ENCODE results near the gene XIRP2.

XIRP2 gene

DNA sequence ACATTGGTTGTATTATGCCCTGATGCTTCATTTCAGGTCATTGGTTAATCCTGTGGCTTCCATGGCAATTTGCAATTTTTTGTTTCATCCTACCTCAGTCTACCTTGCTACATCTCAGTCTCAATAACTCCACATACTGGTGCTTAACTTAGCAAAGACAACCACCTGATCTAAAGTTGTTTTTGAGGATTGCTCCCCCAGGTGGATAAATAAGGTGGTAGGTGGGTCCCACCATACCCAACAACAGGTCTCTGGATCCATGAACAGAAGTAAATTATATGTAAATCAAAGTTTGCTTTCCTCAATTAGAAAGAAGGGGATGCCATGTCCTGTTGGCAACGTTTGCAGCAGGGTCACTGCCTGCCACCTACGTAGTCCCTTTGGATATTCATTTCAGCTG is 7.0 kb downstream of the XIRP2 start:
- Histone ChIP-seq H3K27ac (ENCODE audit: low read depth, low read length) (no peak overlapping the region), H3K36me3 (ENCODE audit: insufficient read depth, low read length) (no peaks in the 10 kb centered on the region), H3K27me3 (ENCODE audit: insufficient read depth, low read length) (peaks cover 12% of the 10 kb centered on the region; the same call in 1 of the 2 replicates), H2AFZ (ENCODE audit: low read length, unreplicated experiment) (no peak overlapping the region), H3K79me2 (ENCODE audit: control insufficient read depth, insufficient read depth, low read length, unreplicated experiment) (no peaks in the 10 kb centered on the region), H3K4me3 (ENCODE audit: low read depth, low read length) (no peak overlapping the region), H3K4me1 (ENCODE audit: control insufficient read depth, insufficient read depth, low read length, unreplicated experiment) (no peaks in the 10 kb centered on the region)

DNA sequence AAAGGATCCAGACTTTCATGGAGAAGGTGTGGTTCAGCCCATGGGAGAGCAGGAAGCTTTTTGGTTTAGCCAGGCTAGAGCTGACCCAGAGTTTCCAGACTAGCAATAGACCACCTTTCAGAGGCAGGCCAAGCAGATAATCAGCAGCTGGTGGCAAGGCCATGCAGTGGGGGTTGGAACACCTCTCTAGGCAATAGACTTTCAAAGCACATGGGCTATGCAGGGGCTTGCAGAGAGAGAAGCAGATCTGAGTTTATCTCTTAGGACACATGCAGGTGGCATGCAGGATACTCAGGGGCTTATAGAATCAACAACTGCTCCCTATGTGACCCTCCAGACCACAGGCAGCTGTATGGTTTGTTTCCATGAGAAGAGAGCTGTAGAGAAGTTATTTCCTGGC is 9.4 kb downstream of the XIRP2 start:
- H2AFZ ChIP-seq (ENCODE audit: low read length, unreplicated experiment): no peak overlapping the region
- H3K36me3 ChIP-seq (ENCODE audit: insufficient read depth, low read length): no peaks in the 10 kb centered on the region
- peaks cover 16% of the 10 kb centered on the region; the same call in 1 of the 2 replicates for H3K27me3 ChIP-seq (ENCODE audit: insufficient read depth, low read length)
- H3K27ac ChIP-seq (ENCODE audit: low read depth, low read length): no peak overlapping the region
- H3K4me1 ChIP-seq (ENCODE audit: control insufficient read depth, insufficient read depth, low read length, unreplicated experiment): no peaks in the 10 kb centered on the region
- H3K4me3 ChIP-seq (ENCODE audit: low read depth, low read length): no peak overlapping the region
- H3K79me2 ChIP-seq (ENCODE audit: control insufficient read depth, insufficient read depth, low read length, unreplicated experiment): no peaks in the 10 kb centered on the region

DNA sequence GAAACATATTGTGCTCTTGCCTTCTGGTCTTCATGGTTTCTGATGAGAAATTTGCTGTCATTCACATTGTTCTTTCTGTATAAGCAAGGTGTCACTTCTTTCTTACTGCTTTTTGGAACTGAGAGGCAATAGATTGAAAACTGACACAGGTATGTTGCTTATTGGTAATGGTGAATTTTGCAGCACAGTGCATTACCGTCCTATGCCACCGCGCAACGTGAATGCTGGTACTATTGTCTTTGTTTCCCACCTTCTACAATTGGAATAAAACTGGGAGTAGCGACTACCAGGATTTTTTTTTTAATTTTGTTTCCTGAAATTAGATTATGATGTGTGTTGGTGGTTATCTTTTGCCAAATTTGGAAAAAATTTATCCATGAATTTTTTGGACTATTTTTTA is 11.4 kb downstream of the XIRP2 start:
- Histone ChIP-seq H3K27me3 (ENCODE audit: insufficient read depth, low read length) (peaks cover 22% of the 10 kb centered on the region; the same call in 1 of the 2 replicates), H3K4me1 (ENCODE audit: control insufficient read depth, insufficient read depth, low read length, unreplicated experiment) (no peaks in the 10 kb centered on the region), H3K36me3 (ENCODE audit: insufficient read depth, low read length) (no peaks in the 10 kb centered on the region), H3K79me2 (ENCODE audit: control insufficient read depth, insufficient read depth, low read length, unreplicated experiment) (no peaks in the 10 kb centered on the region), H3K4me3 (ENCODE audit: low read depth, low read length) (no peak overlapping the region), H3K27ac (ENCODE audit: low read depth, low read length) (no peak overlapping the region), H2AFZ (ENCODE audit: low read length, unreplicated experiment) (no peak overlapping the region)

DNA sequence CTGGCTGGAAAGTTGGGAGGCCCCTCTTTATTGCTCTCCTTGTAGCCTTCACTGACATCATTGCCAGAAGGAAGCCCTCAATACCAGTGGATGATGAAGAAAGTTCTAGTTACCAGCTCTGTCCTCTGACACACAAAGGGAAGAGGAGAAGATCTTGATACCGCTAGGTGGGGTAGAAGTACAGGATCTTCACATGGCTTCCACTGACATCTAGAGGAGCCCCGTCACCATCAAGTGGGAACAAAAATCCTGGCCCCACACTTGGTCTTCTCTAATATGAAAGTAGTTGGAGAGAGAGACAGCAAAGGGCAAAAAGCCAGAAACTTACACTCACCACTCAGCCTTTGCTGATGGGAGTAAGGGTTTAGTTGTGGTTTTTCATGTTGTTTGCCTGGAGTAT is 12.4 kb downstream of the XIRP2 start:
- no peaks in the 10 kb centered on the region for H3K36me3 ChIP-seq (ENCODE audit: insufficient read depth, low read length)
- no peak overlapping the region for H2AFZ ChIP-seq (ENCODE audit: low read length, unreplicated experiment)
- H3K27ac ChIP-seq (ENCODE audit: low read depth, low read length): no peak overlapping the region
- no peaks in the 10 kb centered on the region for H3K4me1 ChIP-seq (ENCODE audit: control insufficient read depth, insufficient read depth, low read length, unreplicated experiment)
- H3K79me2 ChIP-seq (ENCODE audit: control insufficient read depth, insufficient read depth, low read length, unreplicated experiment): no peaks in the 10 kb centered on the region
- peaks cover 16% of the 10 kb centered on the region; the same call in 1 of the 2 replicates for H3K27me3 ChIP-seq (ENCODE audit: insufficient read depth, low read length)
- H3K4me3 ChIP-seq (ENCODE audit: low read depth, low read length): no peak overlapping the region

DNA sequence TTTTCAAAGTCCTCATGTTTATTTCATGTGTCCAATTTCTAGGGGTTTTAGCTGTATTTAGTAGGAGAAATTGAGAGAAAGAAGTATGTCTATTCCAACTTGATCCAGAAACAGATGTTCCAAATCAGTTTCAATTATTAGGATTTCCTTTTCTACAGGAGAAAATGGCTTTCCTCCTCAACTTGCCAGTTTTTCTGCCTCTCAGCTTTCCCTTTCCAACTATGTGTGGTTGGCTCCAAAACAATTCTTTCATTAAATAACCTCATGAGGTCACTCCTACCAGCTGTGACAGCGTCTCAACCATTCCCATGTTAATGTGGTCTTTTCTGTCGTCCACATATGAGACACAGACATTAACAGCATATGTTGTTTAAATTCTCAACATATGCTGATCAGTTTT is 13.1 kb downstream of the XIRP2 start:
- Histone ChIP-seq H3K27me3 (ENCODE audit: insufficient read depth, low read length) (peaks cover 16% of the 10 kb centered on the region; the same call in 1 of the 2 replicates), H3K27ac (ENCODE audit: low read depth, low read length) (no peak overlapping the region), H3K36me3 (ENCODE audit: insufficient read depth, low read length) (no peaks in the 10 kb centered on the region), H3K4me3 (ENCODE audit: low read depth, low read length) (no peak overlapping the region), H3K79me2 (ENCODE audit: control insufficient read depth, insufficient read depth, low read length, unreplicated experiment) (no peaks in the 10 kb centered on the region), H2AFZ (ENCODE audit: low read length, unreplicated experiment) (no peak overlapping the region), H3K4me1 (ENCODE audit: control insufficient read depth, insufficient read depth, low read length, unreplicated experiment) (no peaks in the 10 kb centered on the region)

DNA sequence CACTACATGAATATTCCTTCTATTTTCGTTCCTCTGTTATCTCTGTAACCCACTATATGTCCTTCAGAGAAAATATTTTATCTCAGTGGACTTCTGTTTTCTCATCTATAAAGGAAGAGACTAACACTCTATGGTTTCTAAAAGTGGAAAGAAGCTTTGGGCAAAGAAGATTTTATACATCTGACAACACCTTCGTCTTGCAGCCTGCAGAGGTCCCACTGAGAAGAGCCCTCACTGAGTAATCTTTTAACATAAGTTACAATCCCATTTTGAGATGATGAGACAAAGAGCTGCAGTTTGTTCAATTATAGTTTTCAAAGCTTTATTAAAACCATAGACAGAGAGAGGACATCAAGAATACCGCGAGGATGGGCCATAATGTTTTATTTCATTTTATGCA is 28.7 kb downstream of the XIRP2 start:
- Histone ChIP-seq H3K27ac (ENCODE audit: low read depth, low read length) (no peak overlapping the region), H3K4me1 (ENCODE audit: control insufficient read depth, insufficient read depth, low read length, unreplicated experiment) (no peaks in the 10 kb centered on the region), H3K36me3 (ENCODE audit: insufficient read depth, low read length) (no peaks in the 10 kb centered on the region), H3K27me3 (ENCODE audit: insufficient read depth, low read length) (no peaks in the 10 kb centered on the region), H3K79me2 (ENCODE audit: control insufficient read depth, insufficient read depth, low read length, unreplicated experiment) (no peaks in the 10 kb centered on the region), H2AFZ (ENCODE audit: low read length, unreplicated experiment) (no peak overlapping the region), H3K4me3 (ENCODE audit: low read depth, low read length) (no peak overlapping the region)

DNA sequence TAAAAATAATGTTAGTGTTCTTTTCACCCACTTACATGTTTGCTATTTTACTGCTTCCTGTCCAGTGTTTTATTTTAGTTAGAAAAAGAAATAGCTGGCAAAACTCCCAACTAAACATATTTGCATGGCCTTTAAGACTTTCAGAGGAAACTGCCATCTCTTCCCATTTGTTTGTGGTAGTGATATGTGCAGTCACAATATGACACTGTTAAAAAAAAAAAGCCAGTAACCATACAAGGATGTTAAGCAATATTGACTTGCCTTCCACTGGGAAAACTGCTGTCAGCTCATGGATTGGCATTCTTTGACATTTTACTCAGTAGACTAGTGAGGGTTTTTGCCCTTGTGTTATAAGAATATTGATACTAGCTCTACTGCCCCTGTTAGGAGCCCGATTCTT is 29.1 kb downstream of the XIRP2 start:
- Histone ChIP-seq H3K27ac (ENCODE audit: low read depth, low read length) (no peak overlapping the region), H3K4me1 (ENCODE audit: control insufficient read depth, insufficient read depth, low read length, unreplicated experiment) (no peaks in the 10 kb centered on the region), H2AFZ (ENCODE audit: low read length, unreplicated experiment) (no peak overlapping the region), H3K4me3 (ENCODE audit: low read depth, low read length) (no peak overlapping the region), H3K79me2 (ENCODE audit: control insufficient read depth, insufficient read depth, low read length, unreplicated experiment) (no peaks in the 10 kb centered on the region), H3K36me3 (ENCODE audit: insufficient read depth, low read length) (no peaks in the 10 kb centered on the region), H3K27me3 (ENCODE audit: insufficient read depth, low read length) (no peaks in the 10 kb centered on the region)

DNA sequence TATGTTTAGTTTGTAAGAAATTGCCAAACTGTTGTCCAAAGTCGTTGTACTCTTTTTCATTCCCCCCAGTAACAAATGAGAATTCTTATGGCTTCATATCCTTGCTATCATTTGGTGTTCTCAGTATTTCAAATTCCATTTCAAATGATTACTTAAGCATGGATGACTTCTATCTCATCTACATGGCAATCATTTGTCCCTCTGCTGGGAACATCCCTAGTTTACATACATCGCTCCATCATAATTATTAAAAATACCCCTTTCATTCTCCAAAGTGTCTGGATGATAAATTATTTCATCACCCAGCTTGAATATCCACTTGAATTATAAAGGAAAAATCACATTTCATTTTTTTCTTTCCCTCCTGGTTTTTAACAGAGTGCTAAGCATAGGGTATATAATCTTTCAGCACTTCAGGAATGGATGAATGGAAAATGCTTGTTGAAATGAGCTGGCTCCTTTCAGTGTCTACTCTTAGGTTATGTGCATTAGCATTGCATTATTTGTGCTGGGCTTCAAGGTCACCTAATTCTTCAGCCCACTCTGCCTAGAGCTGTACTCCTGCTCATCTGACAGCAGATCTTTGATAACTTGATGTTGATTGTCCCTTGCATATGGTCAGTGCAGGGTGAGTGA is 33.1 kb downstream of the XIRP2 start:
- H3K36me3 ChIP-seq (ENCODE audit: insufficient read depth, low read length): no peaks in the 10 kb centered on the region

DNA sequence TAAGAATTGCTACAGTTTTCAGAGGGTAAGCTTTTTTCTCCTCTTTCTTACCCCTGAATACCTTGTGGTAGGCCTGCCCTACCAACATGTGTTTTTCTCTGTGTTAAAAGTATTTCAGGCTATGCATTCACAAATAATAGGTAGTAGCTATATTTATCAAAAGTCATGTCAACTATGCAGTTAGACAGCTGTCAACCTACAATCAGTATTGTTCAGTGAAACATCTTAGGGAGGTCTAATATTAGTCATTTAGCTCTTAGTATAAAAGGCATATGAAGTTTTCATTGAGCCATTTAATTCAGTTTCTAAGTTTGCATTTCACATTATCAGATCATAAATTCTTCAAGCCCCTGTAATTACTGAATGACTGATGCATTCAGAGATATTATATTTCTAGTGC is 36.7 kb downstream of the XIRP2 start:
- H3K79me2 ChIP-seq (ENCODE audit: control insufficient read depth, insufficient read depth, low read length, unreplicated experiment): no peaks in the 10 kb centered on the region
- H3K4me1 ChIP-seq (ENCODE audit: control insufficient read depth, insufficient read depth, low read length, unreplicated experiment): no peaks in the 10 kb centered on the region
- H3K27me3 ChIP-seq (ENCODE audit: insufficient read depth, low read length): no peaks in the 10 kb centered on the region
- no peak overlapping the region for H3K27ac ChIP-seq (ENCODE audit: low read depth, low read length)
- no peaks in the 10 kb centered on the region for H3K36me3 ChIP-seq (ENCODE audit: insufficient read depth, low read length)
- no peak overlapping the region for H2AFZ ChIP-seq (ENCODE audit: low read length, unreplicated experiment)
- H3K4me3 ChIP-seq (ENCODE audit: low read depth, low read length): no peak overlapping the region

More for the DNA sequence above, 33.1 kb downstream of the XIRP2 start:
- Histone ChIP-seq H3K27ac (ENCODE audit: low read depth, low read length) (no peak overlapping the region), H2AFZ (ENCODE audit: low read length, unreplicated experiment) (no peak overlapping the region), H3K4me1 (ENCODE audit: control insufficient read depth, insufficient read depth, low read length, unreplicated experiment) (no peaks in the 10 kb centered on the region), H3K27me3 (ENCODE audit: insufficient read depth, low read length) (no peaks in the 10 kb centered on the region), H3K79me2 (ENCODE audit: control insufficient read depth, insufficient read depth, low read length, unreplicated experiment) (no peaks in the 10 kb centered on the region), H3K4me3 (ENCODE audit: low read depth, low read length) (no peak overlapping the region)

DNA sequence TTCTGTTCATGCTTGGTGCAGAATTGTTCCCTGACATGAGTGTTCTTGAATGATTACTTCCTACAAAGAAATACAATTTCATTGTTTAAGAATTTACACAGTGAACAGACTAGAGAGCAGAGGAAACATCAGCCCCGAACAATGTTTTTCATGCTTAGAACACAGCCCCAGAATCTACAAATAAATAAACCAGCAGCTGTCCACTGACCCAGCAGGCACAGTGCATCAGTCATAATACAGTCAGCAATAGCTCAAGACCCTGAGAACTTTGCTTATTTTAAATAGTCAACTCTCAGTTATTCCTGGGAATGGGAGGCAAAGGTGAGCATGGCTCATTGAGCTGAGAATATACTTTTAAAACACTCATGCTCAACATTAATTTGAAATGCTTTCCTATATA is 38.4 kb downstream of the XIRP2 start:
- no peak overlapping the region for H3K4me3 ChIP-seq (ENCODE audit: low read depth, low read length)
- H3K79me2 ChIP-seq (ENCODE audit: control insufficient read depth, insufficient read depth, low read length, unreplicated experiment): no peaks in the 10 kb centered on the region
- no peaks in the 10 kb centered on the region for H3K36me3 ChIP-seq (ENCODE audit: insufficient read depth, low read length)
- H2AFZ ChIP-seq (ENCODE audit: low read length, unreplicated experiment): no peak overlapping the region
- no peaks in the 10 kb centered on the region for H3K27me3 ChIP-seq (ENCODE audit: insufficient read depth, low read length)
- no peaks in the 10 kb centered on the region for H3K4me1 ChIP-seq (ENCODE audit: control insufficient read depth, insufficient read depth, low read length, unreplicated experiment)
- H3K27ac ChIP-seq (ENCODE audit: low read depth, low read length): no peak overlapping the region

DNA sequence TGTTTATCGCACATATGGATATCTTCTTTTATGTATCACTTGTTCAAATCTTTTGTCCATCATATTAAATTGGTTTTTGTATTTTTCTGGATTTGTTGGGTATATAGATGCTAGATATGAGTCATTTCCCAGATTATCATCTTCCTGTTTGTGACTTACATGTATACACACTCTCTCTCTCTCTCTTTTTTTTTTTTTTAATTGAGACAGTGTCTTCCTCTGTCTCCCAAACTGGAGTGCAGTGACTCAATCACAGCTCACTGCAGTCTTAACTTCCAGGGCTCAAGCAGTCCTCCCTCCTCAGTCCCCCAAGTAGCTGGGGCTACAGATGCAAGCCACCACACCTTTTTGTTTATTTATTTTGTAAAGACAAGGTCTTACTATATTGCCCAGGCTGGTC is 43.8 kb downstream of the XIRP2 start:
- Histone ChIP-seq H3K4me3 (ENCODE audit: low read depth, low read length) (no peak overlapping the region), H3K79me2 (ENCODE audit: control insufficient read depth, insufficient read depth, low read length, unreplicated experiment) (no peaks in the 10 kb centered on the region), H3K27ac (ENCODE audit: low read depth, low read length) (no peak overlapping the region), H3K27me3 (ENCODE audit: insufficient read depth, low read length) (no peaks in the 10 kb centered on the region), H2AFZ (ENCODE audit: low read length, unreplicated experiment) (no peak overlapping the region), H3K4me1 (ENCODE audit: control insufficient read depth, insufficient read depth, low read length, unreplicated experiment) (no peaks in the 10 kb centered on the region), H3K36me3 (ENCODE audit: insufficient read depth, low read length) (no peaks in the 10 kb centered on the region)

Measured in ACC112 (cell line).